ENCODE results near the gene NLRP12. TPM values are rescaled to one million over a fixed set of nuclear protein-coding genes. Genes with fewer than 3 reads are reported as not detected.
A peak's percentile ranks its signal among the peaks of the same experiment; 100 is the strongest.

Gene NLRP12
- total and polyA plus RNA-seq, 2 experiments from 2014 or later: 1.9 to 7.5 TPM

DNA sequence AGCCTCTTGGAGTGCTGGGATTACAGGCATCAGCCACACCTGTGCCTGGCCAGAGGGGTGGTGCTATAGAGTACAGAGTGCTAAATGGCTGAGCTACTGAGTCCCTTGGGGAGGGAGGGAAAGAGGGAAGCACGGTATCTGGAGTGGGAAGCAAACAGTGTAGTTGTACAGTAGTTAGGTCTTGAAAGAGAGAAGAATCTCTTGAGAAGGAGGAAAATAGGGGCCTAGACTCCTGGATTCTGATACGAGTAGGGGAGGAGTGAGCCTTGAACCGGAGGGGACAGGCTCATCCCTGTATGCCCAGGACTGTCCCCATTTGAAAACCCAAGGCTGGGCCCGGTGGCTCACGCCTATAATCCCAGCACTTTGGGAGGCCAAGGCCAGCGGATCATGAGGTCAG is 48.6 kb upstream of the NLRP12 start:
- no peak for ATAC-seq
- H3K36me3 ChIP-seq (ENCODE audit: insufficient read depth): peaks cover 18% of the 10 kb centered on the region; the same call in 1 of the 2 replicates
- H3K9me2 ChIP-seq (ENCODE audit: insufficient read depth): no peaks in the 10 kb centered on the region
- no peak for DNase-seq (ENCODE audit: low spot score)
- peaks cover 8% of the 10 kb centered on the region for H4K20me1 ChIP-seq (replicated peaks; ENCODE audit: insufficient read depth)
- Mint-ChIP-seq H3K4me1 (peaks cover 35% of the 10 kb centered on the region), H3K36me3 (ENCODE audit: low read depth) (peaks cover 34% of the 10 kb centered on the region), H3K27ac (no peak overlapping the region; the same call in 1 of the 2 replicates), H3K27me3 (ENCODE audit: insufficient read depth, low read depth, poor library complexity) (peaks cover 26% of the 10 kb centered on the region), H3K4me3 (no peak overlapping the region), H3K9me3 (no peaks in the 10 kb centered on the region)
- no peak overlapping the region for H2AFZ ChIP-seq
- no peak for TF ChIP-seq STAT1 (IDR thresholded peaks at IDR 0.05; ENCODE audit: unreplicated experiment)
- no peak for TF ChIP-seq JUNB (IDR thresholded peaks at IDR 0.05; ENCODE audit: unreplicated experiment)
- no peak for TF ChIP-seq NANOG (IDR thresholded peaks at IDR 0.05; ENCODE audit: borderline replicate concordance)
- TF ChIP-seq, protein P1, sequence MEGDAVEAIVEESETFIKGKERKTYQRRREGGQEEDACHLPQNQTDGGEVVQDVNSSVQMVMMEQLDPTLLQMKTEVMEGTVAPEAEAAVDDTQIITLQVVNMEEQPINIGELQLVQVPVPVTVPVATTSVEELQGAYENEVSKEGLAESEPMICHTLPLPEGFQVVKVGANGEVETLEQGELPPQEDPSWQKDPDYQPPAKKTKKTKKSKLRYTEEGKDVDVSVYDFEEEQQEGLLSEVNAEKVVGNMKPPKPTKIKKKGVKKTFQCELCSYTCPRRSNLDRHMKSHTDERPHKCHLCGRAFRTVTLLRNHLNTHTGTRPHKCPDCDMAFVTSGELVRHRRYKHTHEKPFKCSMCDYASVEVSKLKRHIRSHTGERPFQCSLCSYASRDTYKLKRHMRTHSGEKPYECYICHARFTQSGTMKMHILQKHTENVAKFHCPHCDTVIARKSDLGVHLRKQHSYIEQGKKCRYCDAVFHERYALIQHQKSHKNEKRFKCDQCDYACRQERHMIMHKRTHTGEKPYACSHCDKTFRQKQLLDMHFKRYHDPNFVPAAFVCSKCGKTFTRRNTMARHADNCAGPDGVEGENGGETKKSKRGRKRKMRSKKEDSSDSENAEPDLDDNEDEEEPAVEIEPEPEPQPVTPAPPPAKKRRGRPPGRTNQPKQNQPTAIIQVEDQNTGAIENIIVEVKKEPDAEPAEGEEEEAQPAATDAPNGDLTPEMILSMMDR (conservative IDR thresholded peaks at IDR 0.05; ENCODE audit: low read depth in 2 of 2): no peak; a peak in 1 of 4 replicates
- TF ChIP-seq, protein P2, sequence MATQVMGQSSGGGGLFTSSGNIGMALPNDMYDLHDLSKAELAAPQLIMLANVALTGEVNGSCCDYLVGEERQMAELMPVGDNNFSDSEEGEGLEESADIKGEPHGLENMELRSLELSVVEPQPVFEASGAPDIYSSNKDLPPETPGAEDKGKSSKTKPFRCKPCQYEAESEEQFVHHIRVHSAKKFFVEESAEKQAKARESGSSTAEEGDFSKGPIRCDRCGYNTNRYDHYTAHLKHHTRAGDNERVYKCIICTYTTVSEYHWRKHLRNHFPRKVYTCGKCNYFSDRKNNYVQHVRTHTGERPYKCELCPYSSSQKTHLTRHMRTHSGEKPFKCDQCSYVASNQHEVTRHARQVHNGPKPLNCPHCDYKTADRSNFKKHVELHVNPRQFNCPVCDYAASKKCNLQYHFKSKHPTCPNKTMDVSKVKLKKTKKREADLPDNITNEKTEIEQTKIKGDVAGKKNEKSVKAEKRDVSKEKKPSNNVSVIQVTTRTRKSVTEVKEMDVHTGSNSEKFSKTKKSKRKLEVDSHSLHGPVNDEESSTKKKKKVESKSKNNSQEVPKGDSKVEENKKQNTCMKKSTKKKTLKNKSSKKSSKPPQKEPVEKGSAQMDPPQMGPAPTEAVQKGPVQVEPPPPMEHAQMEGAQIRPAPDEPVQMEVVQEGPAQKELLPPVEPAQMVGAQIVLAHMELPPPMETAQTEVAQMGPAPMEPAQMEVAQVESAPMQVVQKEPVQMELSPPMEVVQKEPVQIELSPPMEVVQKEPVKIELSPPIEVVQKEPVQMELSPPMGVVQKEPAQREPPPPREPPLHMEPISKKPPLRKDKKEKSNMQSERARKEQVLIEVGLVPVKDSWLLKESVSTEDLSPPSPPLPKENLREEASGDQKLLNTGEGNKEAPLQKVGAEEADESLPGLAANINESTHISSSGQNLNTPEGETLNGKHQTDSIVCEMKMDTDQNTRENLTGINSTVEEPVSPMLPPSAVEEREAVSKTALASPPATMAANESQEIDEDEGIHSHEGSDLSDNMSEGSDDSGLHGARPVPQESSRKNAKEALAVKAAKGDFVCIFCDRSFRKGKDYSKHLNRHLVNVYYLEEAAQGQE (IDR thresholded peaks at IDR 0.05; ENCODE audit: unreplicated experiment): no peak
- TF ChIP-seq EZH2 (IDR thresholded peaks at IDR 0.05; ENCODE audit: low read depth, unreplicated experiment): no peak
- no peak for TF ChIP-seq EZH2phosphoT487 (IDR thresholded peaks at IDR 0.05; ENCODE audit: unreplicated experiment)
- TF ChIP-seq, protein P3, sequence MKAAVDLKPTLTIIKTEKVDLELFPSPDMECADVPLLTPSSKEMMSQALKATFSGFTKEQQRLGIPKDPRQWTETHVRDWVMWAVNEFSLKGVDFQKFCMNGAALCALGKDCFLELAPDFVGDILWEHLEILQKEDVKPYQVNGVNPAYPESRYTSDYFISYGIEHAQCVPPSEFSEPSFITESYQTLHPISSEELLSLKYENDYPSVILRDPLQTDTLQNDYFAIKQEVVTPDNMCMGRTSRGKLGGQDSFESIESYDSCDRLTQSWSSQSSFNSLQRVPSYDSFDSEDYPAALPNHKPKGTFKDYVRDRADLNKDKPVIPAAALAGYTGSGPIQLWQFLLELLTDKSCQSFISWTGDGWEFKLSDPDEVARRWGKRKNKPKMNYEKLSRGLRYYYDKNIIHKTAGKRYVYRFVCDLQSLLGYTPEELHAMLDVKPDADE (IDR thresholded peaks at IDR 0.05): no peak
- peaks cover 24% of the 10 kb centered on the region for H3K4me1 ChIP-seq (ENCODE audit: insufficient read depth)
- no peak overlapping the region for H3K4me2 ChIP-seq
- peaks cover 20% of the 10 kb centered on the region for H3F3A ChIP-seq (replicated peaks; ENCODE audit: low read depth)
- H3K4me3 ChIP-seq: no peak overlapping the region
- H3K27me3 ChIP-seq (ENCODE audit: insufficient read depth): no peaks in the 10 kb centered on the region
- peaks cover 27% of the 10 kb centered on the region for H3K79me2 ChIP-seq (replicated peaks; ENCODE audit: insufficient read depth)
- H3K27ac ChIP-seq (ENCODE audit: low read depth): no peak overlapping the region

DNA sequence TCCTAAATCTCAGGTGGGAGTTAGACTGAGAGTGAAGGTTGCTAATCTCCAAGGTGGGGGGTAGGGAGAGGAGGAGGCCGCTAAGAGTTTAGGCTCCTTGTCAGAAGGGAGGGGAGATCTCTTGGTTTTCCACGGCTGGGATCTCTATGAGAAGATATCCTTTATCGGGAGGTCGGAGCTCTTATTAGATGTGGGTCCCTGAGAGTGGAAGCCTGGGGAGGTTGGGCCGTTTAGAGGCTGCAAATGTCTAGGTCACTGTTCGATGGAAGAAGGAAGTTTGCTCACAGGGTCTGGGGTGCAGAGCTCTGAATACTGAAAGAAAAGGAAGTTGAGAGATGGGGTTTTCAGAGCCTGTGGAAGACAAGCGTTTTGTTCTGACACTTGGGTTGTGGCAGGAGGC is 47.3 kb upstream of the NLRP12 start:
- Histone ChIP-seq H2AFZ (no peak overlapping the region), H3K4me2 (no peak overlapping the region), H3K36me3 (ENCODE audit: insufficient read depth) (peaks cover 18% of the 10 kb centered on the region; the same call in 1 of the 2 replicates), H3F3A (replicated peaks; ENCODE audit: low read depth) (peaks cover 20% of the 10 kb centered on the region), H3K4me3 (no peak overlapping the region), H3K4me1 (ENCODE audit: insufficient read depth) (peaks cover 18% of the 10 kb centered on the region), H3K27ac (ENCODE audit: low read depth) (0 out of 2 replicates have a peak overlapping the region, but pooled peaks have one; percentile 66), H3K27me3 (ENCODE audit: insufficient read depth) (no peaks in the 10 kb centered on the region), H3K79me2 (replicated peaks; ENCODE audit: insufficient read depth) (peaks cover 28% of the 10 kb centered on the region), H4K20me1 (replicated peaks; ENCODE audit: insufficient read depth) (peaks cover 8% of the 10 kb centered on the region), H3K9me2 (ENCODE audit: insufficient read depth) (no peaks in the 10 kb centered on the region)
- H3K4me3 Mint-ChIP-seq: peak overlapping the region; percentile 40; the same call in 1 of the 3 replicates
- peaks cover 33% of the 10 kb centered on the region for H3K27me3 Mint-ChIP-seq (ENCODE audit: insufficient read depth, low read depth, poor library complexity)
- H3K9me3 Mint-ChIP-seq: no peaks in the 10 kb centered on the region
- TF ChIP-seq ZNF331 (CRISPR knock-in tag; IDR thresholded peaks at IDR 0.05; ENCODE audit: low read depth): no peak
- no peak for TF ChIP-seq JUNB (IDR thresholded peaks at IDR 0.05; ENCODE audit: unreplicated experiment)
- TF ChIP-seq, protein P2 (IDR thresholded peaks at IDR 0.05; ENCODE audit: unreplicated experiment): no peak
- TF ChIP-seq, protein P3 (IDR thresholded peaks at IDR 0.05): no peak
- TF ChIP-seq EZH2phosphoT487 (IDR thresholded peaks at IDR 0.05; ENCODE audit: unreplicated experiment): no peak
- TF ChIP-seq NANOG (IDR thresholded peaks at IDR 0.05; ENCODE audit: borderline replicate concordance): no peak
- no peak for TF ChIP-seq STAT1 (IDR thresholded peaks at IDR 0.05; ENCODE audit: unreplicated experiment)
- H3K4me1 Mint-ChIP-seq: peaks cover 30% of the 10 kb centered on the region
- DNase-seq (ENCODE audit: low spot score): no peak
- ATAC-seq: no peak
- peaks cover 34% of the 10 kb centered on the region for H3K36me3 Mint-ChIP-seq (ENCODE audit: low read depth)
- H3K27ac Mint-ChIP-seq: no peak overlapping the region

Data from GM23338 (cell line).